HL-60/S4 treated with retinoic acid at 250 ng/mL for 4 days and 3 days (cell line): ENCODE results near the gene ZNF358.

Source experiments
- in situ Hi-C: fragments of 300-500 bp; cut with MboI; formaldehyde crosslinking; loops from 2 replicates; pipeline ENCODE4 v1.7.0; 2022; ENCODE audit warnings: low sequenced_read_pairs

Gene ZNF358

GRCh38 chr19:7519361-7520130, 3.6 kb downstream of the ZNF358 start:
- in situ Hi-C loops, result no loop called here

GRCh38 chr19:7520131-7521051, 4.5 kb downstream of the ZNF358 start:
- in situ Hi-C loops, result no loop called here

- in situ Hi-C loops, result no loop called here
Measured at GRCh38 chr19:7521551-7522071, 5.7 kb downstream of the ZNF358 start.

GRCh38 chr19:7522072-7522922, 6.4 kb downstream of the ZNF358 start, which contains the start of gene MCOLN1:
MCOLN1 (plus strand) TSS chr19:7522624; CDS start chr19:7522751, 127 bp downstream.
- in situ Hi-C loops, result no loop called here

GRCh38 chr19:7522923-7523667, 7.2 kb downstream of the ZNF358 start:
- in situ Hi-C loops, result no loop called here

GRCh38 chr19:7524523-7524922, 8.6 kb downstream of the ZNF358 start:
- in situ Hi-C loops, result no loop called here

- in situ Hi-C loops, result no loop called here
Measured at GRCh38 chr19:7524992-7525739, 9.3 kb downstream of the ZNF358 start.

GRCh38 chr19:7526059-7526929, 10.4 kb downstream of the ZNF358 start:
- in situ Hi-C loops, result no loop called here

GRCh38 chr19:7527516-7528191, 11.8 kb downstream of the ZNF358 start:
- in situ Hi-C loops, result no loop called here

- in situ Hi-C loops, result no loop called here
Measured at GRCh38 chr19:7528192-7528519, 12.3 kb downstream of the ZNF358 start.

- in situ Hi-C loops, result no loop called here
Measured at GRCh38 chr19:7528522-7529245, 12.8 kb downstream of the ZNF358 start.

- in situ Hi-C loops, result no loop called here
Measured at GRCh38 chr19:7529246-7529600, 13.3 kb downstream of the ZNF358 start.

GRCh38 chr19:7529610-7530490, 13.9 kb downstream of the ZNF358 start:
- in situ Hi-C loops, result no loop called here

GRCh38 chr19:7533281-7533885, 17.5 kb downstream of the ZNF358 start:
- in situ Hi-C loops, result no loop called here

GRCh38 chr19:7533925-7534480, 18.1 kb downstream of the ZNF358 start:
- in situ Hi-C loops, result no loop called here
